Skeletal muscle cell (primary cell): Measurements from ENCODE around the gene MTA1.

Source experiments
- DNase-seq: peaks from one replicate; pipeline ENCODE4 v3.0.0-alpha.2; 2010; ENCODE audit warnings: low read depth
- H3K4me3 ChIP-seq: 2 replicates; pipeline ENCODE4 v1.5.1; 2011; ENCODE audit warnings: low read depth, mild to moderate bottlenecking, control low read depth, low read length, moderate library complexity

The MTA1 gene

DNA sequence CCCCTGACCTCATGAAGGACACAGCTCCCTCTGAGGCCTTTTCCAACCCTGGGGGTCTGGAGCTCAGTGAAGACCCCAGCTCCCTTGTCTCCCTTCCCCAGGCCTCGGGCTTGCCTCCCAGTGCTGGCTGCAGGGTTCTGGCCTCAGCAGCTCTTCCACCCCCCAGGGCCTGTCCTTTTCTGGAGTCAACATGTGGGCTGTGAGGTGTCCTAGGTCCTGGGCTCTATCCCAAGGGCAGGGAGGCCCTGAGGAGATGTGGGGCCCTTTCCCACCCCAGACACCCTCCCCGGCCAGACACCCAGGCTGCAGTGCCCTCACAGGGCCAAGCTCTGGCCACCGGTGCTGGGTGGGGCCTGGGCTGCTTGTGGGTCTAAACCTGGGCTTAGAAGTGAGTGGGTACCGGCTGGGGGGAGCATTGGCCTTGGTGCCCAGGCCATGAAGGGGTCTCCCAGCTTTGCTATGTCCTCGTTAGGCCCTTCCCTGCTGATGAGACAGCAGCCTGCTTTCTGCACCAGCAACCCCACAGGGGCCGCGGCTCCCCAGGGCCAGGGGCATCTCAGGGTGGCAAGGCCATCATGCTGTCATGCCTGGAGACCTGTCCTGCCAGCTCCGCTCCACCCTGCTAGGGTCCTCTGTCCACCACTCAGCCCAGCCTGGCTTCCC lies 52.3 kb downstream of the MTA1 start:
- no peak for DNase-seq
- no peak overlapping the region for H3K4me3 ChIP-seq

DNA sequence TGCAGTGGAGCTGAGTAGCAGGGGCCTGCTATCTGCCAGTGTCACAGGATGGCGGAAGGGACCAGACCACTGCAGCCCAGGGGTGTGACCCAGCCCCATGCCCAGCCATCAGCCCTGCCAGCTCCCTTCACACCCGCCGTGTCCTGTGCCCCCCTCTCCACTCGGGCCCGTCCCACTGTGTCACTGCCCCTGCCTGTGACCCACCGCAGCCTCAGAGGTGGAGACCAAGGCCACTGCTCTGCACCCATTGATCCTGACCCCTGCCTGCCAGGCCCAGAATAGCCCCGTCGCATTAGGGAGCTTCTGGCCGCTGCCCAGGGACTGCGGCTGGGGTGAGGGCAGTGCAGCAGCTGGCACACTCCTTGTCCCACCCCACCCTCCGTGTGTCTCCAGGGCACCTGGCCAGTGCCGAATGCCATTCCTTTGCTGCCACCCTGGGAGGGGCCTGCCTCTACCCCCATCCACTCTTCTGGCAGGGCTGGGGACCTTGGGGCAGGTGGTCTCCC lies 52.9 kb downstream of the MTA1 start:
- no peak for DNase-seq
- no peak overlapping the region for H3K4me3 ChIP-seq

DNA sequence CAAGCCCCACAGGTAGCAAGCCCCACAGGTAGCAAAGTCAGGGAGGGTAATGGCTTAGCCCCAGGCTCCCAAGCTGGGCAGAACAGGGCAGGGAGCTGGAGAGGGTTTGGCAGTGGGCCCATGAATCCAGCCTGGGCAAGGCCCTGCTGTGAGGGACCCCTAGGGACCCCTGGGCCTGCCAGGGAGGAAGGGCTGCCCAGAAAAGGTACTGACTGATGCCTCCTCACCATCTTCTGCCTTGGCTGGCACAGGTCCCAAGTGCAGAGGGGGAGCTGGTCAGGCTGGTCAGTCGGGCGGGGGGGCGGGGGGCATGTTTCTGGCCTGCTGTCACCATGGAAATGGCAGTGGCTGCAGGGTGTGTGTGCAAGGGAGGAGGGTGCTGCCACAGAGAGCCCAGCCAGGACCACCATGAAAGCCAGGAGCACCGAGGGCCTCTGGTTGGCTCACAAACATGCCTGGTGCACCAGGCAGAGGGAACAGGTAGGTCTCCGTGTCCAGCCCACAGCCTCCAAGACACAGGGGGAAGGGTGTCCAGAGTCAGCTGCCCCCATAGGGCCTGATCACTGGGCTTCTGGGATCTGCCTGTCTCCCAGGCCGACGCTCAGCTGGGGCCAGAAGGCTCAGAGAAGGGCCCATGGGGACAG lies 53.5 kb downstream of the MTA1 start:
- DNase-seq = no peak
- no peak overlapping the region for H3K4me3 ChIP-seq

DNA sequence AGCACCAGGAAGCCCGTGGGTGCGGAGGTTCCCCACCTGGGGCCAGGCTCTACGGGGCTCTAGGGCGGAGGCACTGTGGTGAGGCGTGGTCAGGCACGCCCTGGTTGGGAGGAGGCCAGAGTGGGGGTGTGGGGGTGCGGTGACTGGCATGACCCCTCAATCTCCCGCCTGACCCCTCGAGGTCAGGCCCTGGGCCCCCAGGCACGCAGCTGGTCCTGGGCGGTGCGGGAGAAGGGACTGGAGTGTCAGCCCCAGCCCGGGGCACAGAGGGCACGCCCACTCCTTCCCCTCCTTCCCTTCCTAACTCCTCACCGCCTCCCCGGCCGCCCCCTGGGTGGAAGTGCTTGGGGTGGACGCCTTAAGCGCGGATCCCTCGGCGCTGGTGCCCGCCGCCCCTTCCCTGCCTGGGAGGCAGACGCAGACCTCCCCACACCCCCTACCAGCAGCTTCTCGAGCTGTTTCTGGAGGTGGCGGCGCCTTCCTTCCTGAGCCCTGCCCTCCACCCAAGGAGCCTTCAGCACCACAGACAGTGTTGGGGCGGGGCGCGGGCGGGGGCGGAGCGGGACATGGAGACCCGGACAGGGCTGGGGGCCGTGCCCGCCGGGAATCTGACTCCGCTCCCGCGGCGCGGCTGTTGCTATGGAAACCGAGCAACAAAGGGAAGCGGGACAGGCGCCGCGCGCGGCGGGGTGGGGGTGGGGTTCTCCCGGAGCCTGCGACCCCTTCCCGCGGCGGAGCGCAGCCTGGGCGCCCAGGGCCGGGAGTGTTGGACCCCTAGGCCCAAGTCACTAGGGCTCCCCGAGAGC lies 54.3 kb downstream of the MTA1 start:
- peak; percentile 41 for DNase-seq

DNA sequence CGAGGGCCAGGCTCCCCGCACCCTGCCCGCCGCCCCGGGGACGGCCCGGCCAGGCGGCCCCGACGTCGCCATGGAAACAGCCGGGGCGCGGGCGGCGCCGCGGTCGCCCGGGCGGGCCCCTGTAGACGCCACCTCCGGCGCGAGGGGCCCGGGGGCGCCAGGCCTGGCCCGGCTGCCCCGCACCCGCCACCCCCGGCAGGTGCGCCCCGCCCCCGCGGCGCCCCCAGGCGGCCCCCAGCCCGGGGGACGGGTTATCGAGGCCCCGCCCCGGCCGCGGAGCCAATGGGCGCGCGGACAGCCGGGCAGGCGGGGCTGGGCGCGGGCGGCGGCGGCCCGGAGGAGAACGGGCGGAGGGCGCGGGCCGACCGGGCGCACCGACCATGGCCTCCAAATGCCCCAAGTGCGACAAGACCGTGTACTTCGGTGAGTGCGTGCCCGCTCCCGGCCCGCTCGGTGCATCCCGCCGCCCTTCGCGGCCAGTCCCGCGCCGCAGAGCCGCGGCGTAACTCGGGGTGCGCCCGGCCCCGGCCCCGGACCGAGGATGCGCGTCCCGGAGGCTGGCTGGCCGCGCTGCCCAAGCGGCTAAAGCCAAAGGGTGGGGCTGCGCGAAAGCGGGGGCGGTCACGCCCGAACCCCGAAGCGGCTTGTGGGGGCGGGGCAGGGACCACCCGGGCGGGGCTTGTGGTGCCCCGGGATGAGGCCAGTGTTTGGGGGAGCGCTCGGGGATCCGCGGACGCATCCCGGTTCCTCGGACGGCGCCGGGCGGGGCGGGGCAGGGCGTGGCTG lies 55.0 kb downstream of the MTA1 start, which contains the start of gene CRIP2:
CRIP2 (plus strand) TSS at position 339 of the 786 bp plus-strand sequence; CDS start at position 381, 42 bp downstream.
- DNase-seq = no peak
- H3K4me3 ChIP-seq = peak within 1 kb of the TSS; percentile 64

More for the DNA sequence above, 54.3 kb downstream of the MTA1 start:
- peak overlapping the region; percentile 57 for H3K4me3 ChIP-seq

DNA sequence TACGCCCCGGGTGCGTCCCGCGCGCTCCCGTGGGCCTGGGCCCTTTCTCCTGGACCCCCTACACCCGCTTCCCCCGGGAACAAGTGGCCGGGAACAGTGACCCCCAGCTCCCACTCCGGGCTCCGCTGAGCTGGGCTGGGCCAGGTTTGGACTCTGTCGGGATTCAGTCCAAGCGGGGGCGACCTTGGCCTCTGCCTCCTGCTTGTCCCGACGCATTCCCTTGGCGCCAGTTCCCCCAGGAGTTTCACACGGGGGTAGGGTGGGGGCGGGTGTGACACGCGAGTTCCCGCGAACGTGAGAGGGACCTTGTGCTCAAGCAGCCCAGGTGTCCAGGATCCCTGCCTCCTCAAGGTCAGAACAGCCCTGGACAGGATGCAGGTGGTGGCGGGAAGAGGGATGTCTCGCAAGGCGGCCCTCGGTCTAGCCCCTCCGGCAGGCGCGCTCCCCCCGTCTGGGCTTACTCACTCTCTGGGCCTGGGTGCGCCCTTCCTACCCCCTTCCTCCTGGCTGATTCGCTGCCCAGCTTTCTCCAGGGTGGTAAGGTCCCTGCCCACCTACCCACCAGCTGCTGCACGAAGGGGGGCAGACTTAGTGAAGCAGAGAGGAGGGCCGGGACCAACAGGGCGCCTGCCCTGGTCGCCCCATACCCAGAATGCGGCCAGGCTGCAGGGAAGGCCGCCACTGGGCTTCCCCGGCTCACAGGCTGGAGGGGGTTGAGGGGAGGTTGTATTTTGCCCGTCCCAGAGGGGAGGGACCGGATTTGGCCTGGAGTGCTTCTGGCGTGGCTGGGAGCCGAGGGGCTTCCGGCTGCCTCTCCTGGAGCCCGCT lies 55.9 kb downstream of the MTA1 start:
- H3K4me3 ChIP-seq = peak overlapping the region; percentile 64
- DNase-seq = no peak

DNA sequence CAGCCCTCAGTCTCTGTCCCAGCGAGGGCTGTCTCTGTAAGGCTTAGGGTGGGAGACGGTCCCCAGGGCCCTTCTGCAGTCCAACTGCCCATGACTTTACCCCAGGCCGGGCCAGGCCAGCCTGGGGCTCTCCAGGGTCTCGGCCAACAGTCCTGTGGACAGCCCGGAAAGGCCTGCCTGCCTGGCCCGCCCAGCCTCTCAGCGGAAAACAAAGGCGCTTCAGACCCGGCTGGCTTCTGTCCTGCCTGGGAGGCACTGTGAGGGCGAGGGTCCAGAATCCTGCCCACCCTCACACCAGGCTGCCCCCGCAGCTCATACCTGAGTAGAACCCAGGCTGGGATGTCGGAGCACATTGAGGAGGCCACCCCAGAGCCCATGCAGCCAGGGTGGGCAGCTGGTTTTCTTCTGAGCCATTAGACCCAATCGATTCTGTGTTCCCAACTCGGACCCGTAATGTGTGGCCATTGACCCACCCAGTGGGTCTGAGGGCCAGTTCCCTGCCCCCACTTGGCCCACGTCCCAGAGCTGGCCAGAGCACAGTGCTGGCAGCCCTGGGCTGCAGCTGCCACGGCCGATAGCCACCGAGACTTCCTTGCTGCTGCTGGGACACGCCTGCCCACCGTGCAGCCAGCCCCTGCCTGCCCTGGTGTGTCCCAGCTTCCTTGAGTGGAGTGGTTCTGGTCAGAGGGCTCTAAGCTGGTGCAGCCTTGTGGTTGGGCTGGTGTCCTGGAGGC lies 56.6 kb downstream of the MTA1 start:
- no peak for DNase-seq
- H3K4me3 ChIP-seq = peak overlapping the region; percentile 64

DNA sequence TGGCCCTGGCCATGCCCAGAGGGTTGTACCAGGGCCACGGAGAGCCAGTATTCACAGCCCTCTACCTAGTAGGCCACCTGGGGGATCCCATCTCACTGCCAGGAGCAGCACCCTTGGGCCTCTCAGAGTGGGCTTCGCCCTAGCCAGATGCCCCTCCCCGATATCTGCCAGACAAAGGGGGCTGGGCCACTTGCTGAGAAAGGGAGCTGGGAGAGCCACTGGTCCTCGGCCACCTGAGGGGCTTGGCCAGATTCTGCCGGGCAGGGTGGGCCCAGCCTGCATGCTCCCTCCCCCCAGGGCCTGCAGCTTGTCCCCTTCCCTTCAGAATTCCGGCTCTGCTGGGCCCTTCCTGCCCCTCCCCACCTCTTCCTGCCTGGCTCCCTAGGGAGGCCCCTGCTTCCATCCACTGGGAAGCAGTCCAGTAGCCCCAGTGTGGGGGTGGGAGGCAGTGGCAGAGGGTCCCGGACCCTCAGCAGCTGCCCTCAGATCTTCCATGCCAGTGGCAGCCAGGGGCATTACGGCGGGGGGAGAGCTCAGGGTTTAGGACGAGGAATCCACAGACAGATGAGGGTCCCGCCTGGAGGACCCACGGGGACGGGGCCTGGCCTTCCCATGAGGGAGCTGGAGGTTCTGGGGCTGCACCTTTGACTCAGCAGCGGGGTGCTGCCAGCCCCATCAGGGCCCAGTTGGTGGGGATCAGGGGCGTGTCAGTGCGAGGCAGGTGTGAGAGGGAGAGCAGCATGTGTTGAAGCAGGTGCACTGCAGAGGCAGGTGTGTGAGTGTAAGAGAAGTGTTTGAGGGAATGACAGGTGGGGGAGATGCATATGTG lies 57.4 kb downstream of the MTA1 start:
- H3K4me3 ChIP-seq = peak overlapping the region; percentile 64
- DNase-seq = no peak

DNA sequence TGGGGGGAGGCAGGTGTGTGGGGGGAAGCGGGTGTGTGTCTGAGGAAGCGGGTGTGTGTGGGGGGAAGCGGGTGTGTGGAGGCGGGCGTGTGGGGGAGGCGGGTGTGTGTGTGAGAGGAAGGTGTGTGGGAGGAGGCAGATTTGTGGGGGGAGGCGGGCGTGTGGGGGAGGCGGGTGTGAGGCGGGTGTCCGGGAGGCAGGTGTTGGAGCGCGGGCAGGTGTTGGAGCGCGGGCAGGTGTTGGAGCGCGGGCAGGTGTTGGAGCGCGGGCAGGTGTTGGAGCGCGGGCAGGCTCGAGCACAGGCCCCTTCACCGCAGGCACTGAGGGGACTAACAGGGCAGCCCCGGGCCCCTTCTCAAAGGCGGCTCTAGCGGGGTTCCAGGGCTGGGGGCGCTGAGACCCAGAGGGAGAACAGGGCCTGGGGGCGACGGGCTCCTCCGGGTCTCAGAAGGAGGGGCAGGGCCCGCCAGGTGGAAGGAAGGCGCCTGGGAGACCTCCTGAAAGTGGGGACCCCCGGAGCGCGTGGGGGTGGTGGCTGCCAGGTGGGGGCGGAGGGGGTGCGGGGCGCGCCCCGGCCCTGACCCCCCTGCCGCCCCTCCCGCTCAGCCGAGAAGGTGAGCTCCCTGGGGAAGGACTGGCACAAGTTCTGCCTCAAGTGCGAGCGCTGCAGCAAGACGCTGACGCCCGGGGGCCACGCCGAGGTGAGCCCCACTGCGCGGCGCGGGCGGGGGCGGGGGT lies 58.2 kb downstream of the MTA1 start:
- no peak for DNase-seq
- no peak overlapping the region for H3K4me3 ChIP-seq

DNA sequence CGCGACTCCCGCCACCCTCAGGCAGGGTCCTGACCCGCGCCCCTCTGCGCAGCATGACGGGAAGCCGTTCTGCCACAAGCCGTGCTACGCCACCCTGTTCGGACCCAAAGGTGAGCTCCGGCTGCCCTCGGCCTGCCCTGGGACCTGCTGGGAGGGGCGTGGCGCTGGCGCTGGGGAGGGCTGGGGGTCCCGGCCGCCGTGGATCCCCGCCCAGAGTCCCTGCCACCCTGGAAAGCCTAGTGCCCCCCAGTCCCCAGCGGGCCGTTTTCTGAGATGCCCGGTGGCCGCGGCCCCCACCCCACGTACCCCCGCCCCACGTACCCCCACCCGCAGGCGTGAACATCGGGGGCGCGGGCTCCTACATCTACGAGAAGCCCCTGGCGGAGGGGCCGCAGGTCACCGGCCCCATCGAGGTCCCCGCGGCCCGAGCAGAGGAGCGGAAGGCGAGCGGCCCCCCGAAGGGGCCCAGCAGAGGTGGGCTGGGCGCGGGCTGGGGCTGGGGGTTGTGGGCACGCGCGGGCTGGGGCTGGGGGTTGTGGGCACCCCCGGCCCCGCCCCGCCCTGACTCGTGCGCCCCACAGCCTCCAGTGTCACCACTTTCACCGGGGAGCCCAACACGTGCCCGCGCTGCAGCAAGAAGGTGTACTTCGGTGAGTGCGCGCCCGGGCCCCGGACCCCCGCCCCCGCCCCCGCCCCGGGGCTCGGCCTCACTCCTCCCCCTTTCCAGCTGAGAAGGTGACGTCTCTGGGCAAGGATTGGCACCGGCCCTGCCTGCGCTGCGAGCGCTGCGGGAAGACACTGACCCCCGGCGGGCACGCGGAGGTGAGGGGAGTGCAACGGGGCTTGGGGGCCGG lies 59.0 kb downstream of the MTA1 start:
- no peak for DNase-seq
- H3K4me3 ChIP-seq = no peak overlapping the region

DNA sequence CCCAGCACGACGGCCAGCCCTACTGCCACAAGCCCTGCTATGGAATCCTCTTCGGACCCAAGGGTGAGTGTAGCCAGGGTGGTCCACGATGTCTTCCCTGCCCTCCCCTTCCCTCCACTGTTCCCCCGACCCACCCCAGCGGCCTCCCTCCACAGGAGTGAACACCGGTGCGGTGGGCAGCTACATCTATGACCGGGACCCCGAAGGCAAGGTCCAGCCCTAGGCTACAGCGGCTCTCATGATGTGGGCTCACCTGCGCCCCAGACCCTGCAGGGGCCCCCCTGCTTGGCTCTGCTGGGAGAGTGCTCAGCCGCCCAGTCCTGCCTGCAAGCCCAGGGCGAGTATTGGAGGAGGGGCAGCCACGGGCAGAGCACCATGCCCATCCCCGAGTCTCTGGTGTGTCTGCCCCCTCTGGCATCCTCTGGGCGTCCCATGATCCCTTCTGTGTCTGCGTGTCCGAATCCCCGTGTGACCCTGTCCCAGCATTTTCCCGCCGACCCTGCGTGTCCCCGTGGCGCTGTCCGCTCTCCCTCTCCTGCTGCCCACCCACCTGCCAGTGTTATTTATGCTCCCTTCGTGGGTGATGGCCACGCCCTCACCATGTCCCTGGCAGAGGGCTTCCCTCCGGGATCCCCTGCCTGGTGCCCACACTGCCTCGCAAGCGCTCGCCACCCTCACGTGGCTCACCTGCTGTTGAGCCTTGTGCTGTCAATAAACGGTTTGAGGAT lies 60.0 kb downstream of the MTA1 start:
- no peak overlapping the region for H3K4me3 ChIP-seq
- no peak for DNase-seq

DNA sequence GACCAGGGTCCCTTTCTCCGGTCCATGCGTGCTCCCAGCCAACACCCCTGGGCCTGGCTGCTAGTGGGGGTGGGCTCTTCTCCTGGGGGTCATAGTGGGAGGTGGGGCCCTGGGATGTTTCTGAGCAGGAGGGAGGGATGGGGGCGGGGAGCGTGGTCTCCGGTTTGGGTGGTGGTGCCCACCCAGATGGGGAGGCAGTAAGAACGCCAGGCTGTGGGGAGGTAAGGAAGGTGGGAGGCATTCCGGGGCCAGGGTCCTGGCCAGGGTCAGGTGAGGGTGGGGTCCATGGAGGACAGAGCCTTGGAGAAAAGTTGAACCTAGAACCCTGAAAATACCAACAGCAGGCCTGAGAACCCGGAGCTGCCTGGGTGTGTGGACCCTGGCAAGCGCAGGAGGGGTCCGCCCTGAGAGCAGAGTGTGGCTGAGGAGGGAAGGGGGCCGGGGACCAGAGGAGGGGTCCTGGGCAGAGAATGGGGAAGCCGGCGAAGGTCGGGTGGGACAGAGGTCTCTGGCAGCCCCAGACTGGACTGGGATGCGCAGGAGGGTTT lies 60.6 kb downstream of the MTA1 start:
- no peak overlapping the region for H3K4me3 ChIP-seq
- DNase-seq = no peak

DNA sequence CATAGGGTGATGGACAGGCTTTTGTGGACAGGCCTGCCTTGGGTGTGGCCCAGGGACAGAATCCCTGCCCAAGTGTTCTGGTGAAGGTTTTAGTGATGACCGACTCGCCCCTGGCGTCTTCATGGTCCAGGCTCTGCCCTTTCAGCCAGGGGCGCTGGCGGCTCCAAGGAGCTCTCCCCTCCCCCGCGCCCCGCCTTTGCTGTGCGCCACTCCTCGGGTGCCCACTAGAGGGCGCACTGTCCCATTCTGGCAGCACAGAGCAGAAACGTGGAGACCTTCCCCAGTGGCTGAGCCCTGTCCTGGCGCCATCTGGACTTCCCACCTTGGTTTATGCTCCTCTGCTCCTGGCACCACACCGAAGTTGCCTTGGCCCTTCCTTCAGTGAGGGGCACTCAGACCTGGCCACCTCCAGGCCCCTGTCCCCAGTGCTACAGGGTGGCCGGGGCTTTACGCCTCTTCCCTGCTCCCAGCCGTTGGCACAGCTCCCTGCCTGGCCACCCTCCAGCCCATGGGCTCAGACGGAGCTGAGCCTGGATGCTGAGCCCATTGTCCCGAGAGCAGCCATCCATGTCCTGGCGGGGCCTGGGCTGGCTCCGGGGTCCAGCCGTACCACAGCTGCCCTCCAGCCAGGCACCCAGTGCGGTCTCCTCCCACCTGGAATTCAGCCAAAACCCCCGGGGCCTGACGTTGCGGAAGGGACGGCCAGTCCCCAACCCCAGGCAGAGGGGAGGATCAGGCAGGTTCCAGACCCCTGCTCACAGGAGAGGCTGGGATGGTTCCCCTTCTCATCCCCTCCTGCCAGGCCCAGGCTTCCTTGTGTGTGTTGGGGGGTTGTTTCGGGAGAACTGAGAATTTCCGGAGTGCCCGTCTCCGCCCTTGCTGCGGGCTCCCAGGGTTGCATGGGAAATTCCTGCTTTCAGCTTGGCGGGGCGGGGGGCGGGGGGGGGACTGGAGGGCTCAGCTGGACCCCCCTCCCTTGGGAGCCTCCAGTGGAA lies 61.5 kb downstream of the MTA1 start:
- no peak for DNase-seq
- H3K4me3 ChIP-seq = peak overlapping the region; percentile 44
